ENCODE data around the gene LMAN1L.

LMAN1L gene

DNA sequence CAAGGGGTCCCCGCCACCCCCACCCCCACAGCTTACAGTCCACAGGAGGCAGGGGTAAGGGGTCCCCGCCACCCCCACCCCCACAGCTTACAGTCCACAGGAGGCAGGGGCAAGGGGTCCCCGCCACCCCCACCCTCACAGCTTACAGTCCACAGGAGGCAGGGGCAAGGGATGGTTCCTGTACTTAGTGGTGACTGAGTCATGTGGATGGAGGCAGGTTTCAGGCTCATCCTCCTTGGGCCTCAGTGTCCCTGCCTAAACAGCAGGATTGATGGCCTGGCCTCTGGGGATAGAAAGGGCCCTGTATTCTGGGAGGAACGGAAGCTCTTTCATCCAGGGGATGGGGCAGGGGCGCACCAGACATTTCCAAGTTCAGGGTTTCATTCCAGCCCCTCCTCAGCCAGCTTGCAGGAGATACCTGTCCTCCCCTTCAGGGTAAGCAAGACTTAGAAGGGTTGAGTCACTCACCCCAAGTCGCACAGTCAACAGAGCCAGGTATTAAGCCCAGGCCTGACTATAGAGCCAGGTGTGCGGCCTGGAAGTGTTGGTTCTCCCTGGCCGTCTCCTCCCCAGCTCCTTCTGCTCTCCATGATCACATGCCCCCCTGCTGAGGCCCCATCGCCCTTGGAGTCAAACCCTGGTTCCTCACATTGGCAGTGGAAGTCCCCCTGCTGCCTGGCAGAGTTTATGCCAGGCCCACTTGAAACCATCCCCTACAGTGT lies 18.2 kb upstream of the LMAN1L start:
- DNase-seq (ENCODE audit: low read depth) = no peak

- no peak for DNase-seq (ENCODE audit: low read depth)
Observed at GRCh38 chr15:74794970-74795349, 17.7 kb upstream of the LMAN1L start.

DNA sequence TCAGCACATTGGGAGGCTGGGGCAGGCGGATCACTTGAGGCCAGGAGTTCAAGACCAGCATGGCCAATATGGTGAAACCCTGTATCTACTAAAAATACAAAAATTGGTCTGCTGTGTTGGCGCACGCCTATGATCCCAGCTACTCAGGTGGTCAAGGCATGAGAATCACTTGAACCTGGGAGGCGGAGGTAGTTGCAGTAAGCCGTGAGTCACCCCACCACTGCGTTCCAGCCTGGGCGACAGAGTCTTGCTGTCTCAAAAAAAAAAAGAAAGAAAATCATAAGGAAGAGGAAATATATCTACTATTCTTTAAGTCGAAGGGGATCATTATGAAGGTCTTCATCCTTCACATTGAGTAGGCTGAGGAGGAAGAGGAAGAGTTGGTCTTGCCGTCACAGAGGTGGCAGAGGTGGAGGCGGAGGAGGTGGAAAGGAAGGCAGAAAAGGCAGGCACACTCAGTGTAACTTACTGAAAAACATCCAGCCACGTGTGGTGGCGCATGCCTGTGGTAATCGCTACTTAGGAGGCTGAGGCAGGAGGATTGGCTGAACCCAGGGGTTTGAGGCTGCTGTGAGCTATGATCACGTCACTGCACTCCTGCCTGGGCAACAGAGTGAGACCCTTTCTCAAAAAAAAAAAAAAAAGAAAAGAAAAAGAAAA lies 16.5 kb upstream of the LMAN1L start:
- DNase-seq (ENCODE audit: low read depth) = no peak

GRCh38 chr15:74798388-74799254 lies 14.0 kb upstream of the LMAN1L start:
- no peak for DNase-seq (ENCODE audit: low read depth)

DNA sequence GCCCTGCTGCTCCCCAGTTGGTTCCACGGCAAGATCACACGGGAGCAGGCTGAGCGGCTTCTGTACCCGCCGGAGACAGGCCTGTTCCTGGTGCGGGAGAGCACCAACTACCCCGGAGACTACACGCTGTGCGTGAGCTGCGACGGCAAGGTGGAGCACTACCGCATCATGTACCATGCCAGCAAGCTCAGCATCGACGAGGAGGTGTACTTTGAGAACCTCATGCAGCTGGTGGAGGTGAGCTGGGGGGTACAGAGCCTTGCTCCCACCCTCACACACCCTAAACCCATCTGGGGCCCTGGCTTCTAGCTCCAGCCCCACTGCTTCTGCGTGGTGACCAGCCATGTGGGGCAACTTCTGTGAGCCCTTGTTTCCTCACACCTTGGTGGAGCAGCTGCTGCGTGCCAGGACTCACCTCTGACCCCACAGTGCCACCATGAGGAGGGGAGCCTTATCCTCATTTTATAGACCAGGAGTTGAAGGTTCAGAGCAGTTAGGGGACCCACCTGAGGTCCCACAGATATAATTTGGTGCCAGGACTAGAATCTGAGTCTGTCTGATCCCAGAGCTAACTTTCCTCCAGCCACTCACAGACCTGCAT lies 13.3 kb upstream of the LMAN1L start:
- DNase-seq (ENCODE audit: low read depth) = no peak

GRCh38 chr15:74799856-74800558 lies 12.6 kb upstream of the LMAN1L start:
- DNase-seq (ENCODE audit: low read depth) = no peak

- no peak for DNase-seq (ENCODE audit: low read depth)
Observed at GRCh38 chr15:74800559-74801094, 12.0 kb upstream of the LMAN1L start.

DNA sequence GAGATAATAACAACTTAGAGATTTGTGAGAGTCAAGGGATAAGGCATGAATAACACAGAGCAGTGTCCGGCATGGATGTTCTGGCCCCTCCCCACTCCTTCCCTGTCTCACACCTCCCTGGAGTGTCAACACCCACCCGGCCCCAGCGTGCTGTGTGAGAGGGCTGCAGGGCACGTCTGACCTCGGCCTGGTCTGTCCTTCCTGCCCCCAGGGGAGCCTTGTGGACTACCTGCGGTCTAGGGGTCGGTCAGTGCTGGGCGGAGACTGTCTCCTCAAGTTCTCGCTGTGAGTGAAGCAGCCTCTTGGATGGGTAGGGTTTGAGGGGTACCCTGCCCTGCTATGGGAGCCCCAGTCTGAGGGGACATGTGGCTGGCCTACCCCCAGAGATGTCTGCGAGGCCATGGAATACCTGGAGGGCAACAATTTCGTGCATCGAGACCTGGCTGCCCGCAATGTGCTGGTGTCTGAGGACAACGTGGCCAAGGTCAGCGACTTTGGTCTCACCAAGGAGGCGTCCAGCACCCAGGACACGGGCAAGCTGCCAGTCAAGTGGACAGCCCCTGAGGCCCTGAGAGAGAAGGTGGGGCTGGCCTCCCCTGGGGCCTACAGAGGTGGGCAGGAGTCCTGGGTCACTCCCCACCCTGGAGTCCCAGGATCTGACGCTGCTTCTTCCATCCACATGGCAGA lies 11.2 kb upstream of the LMAN1L start:
- no peak for DNase-seq (ENCODE audit: low read depth)

DNA sequence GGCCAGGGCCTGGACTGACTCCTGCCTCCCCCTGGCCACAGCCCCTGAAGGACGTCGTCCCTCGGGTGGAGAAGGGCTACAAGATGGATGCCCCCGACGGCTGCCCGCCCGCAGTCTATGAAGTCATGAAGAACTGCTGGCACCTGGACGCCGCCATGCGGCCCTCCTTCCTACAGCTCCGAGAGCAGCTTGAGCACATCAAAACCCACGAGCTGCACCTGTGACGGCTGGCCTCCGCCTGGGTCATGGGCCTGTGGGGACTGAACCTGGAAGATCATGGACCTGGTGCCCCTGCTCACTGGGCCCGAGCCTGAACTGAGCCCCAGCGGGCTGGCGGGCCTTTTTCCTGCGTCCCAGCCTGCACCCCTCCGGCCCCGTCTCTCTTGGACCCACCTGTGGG lies 10.3 kb upstream of the LMAN1L start:
- no peak for DNase-seq (ENCODE audit: low read depth)

DNA sequence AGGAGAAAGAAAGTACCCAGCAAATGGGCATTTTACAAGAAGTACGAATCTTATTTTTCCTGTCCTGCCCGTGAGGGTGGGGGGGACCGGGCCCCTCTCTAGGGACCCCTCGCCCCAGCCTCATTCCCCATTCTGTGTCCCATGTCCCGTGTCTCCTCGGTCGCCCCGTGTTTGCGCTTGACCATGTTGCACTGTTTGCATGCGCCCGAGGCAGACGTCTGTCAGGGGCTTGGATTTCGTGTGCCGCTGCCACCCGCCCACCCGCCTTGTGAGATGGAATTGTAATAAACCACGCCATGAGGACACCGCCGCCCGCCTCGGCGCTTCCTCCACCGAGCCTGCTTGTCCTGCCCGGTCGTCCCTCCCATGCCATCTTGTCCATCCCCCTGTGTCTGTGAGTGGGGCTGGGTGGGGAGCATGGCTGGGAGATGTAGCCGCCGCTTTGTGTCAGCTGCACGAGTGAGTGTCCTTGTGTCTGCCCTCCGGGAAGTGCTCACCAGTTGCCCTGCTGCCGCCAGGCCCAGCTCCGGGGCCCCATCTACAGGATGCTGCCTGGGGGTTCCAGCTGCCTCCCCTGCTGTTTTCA lies 9.7 kb upstream of the LMAN1L start:
- no peak for DNase-seq (ENCODE audit: low read depth)

DNA sequence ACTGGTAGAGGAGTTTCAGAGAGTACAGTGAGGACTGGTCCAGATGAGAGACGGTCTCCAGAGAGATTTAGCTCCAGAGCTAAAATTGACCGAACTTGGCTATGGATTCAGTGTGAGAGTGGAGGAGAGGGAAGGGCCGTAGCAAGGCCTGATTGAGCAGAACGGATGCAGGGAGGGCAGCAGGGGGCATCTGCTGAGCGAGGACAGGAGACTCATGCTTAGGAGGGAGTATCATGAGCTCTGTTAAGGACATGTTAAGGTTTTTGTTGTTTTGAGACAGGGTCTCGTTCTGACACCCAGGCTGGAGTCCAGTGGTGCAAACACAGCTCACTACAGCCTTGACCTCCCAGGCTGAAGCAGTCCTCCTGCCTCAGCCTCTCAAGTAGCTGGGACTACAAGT lies 7.7 kb upstream of the LMAN1L start:
- DNase-seq (ENCODE audit: low read depth) = no peak

DNA sequence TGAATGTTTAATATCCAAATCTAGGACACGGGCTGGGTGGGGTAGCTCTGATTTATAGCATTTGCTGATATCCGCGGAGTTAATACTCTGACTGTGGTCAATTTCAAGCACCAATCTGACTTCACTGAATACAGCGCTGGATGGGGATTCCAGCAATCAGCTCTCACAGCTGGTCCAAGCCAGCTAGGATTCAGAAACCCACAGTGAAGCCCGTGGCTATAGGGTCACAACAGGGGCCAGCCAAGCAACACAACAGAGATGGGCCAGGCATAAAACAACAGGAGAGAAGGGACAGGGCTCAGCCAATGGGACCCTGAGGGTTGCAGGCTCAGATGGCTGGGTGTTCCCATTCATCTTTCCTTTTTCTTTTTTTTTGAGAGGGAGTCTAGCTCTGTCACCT lies 5.4 kb upstream of the LMAN1L start:
- no peak for DNase-seq (ENCODE audit: low read depth)

DNA sequence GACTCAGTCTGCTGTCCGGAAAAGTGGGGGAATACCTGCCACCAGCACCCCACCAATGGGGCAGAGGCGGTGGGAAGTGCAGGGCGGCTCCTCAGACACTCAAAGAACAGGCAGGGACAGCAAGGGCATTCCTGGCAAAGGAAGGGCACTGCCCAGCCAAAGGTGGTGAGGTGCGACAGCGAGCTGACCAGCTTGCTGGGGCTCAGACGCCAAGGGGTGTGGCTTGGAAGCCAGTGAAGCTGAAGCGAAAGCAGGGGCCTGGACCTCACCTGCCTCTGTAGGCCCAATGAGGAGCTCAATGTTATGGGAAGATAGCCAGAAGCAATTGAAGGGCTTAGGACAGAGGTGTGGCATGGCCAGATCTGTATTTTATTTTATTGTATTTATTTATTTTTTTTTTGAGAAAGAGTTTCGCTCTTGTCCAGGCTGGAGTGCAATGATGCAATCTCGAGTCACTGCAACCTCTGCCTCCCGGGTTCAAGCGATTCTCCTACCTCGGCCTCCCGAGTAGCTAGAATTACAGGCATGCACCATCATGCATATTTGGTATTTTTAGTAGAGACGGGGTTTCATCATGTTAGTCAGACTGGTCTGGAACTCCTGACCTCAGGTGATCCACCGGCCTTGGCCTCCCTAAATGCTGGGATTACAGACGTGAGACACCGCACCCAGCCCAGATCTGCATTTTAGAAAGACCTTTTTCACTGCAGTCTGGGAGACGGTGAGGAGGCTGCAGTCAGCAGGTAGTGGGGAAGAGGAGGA lies 4.4 kb upstream of the LMAN1L start:
- no peak for DNase-seq (ENCODE audit: low read depth)

DNA sequence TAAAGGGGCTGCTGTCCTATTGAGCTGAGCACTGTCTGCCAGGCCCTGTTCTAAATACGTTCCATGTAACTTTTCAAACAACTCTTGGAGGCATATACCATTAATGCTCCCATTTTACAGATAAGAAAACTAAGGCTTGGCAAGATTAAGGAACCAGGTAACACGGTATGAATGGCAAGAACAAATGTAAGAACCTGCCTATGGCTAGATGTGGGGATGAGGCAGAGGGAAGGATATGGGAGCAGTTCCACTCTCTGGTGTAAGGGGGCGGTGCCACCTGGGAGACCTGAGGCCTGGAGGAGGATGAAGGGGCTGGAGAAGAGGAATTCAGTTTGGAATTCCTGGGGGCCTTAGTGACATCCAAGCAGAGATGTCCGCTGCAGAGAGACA lies 3.8 kb upstream of the LMAN1L start:
- no peak for DNase-seq (ENCODE audit: low read depth)

- no peak for DNase-seq (ENCODE audit: low read depth)
Observed at GRCh38 chr15:74809242-74809641, 3.4 kb upstream of the LMAN1L start.

GRCh38 chr15:74809956-74810355 lies 2.7 kb upstream of the LMAN1L start:
- DNase-seq (ENCODE audit: low read depth) = peak; percentile 52

DNA sequence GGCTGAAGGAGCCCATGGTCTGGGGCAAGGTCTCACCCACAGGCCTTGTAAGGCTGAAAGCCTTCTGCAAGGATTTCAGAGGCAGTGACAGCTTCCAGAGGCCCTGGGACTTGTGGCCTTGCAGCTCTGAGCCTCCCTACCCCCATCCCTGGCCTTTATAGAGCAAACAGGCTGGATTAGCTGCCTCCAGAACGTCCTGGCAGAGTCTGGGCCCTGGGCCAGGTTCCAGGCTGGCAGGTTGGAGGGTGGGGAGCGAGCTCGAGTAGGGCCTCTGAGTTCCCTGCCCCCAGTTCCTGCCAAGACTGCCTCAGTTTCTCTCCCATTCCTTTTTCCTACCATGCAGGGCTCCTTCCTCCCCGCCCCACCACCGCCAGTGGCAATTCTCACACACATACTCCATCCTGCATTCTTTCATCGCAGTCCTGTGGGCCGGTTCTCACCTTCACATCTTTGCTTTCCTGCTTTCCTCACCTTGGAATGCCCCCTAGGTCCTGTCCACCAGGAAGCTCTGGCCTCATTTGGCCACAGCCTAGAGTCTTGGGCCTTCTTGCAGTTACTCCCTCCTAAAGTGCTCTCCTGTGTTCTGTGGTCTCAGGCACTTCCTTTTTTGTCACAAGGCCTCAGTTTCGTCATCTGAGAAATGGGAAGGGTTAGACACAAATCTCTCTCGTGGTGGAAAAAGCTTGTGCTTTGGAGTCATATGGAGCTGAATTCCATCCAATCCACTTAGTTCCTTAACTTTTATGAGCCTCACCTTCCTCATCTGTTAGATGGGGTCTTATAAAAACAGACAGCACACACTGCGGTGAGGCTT lies 2.7 kb downstream of the LMAN1L start:
- no peak for DNase-seq (ENCODE audit: low read depth)

- DNase-seq (ENCODE audit: low read depth) = no peak
Observed at GRCh38 chr15:74815961-74816360, 3.3 kb downstream of the LMAN1L start.

Measured in HS-27A (cell line).